ENCODE results near the gene ATP6V1E1.

DNA sequence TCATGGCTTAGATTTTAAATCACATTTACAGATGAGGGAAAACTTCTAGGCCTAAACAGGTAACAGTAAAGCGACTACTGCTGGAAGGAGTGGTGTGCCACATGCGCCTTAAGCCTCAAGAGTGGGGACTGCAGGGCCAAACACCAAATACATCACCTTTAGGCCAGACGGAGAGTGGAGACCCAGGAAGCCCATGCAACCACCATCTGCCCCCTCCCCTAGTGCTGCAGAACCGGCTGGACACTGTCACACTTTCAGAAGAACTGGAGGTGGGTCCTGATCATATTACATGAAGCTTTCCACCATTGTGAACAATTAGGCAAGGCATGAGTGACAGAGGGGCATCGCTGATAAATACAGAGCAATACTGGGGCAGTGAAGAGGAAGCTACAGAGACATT, 36.3 kb downstream of the ATP6V1E1 start:
- TF ChIP-seq, protein P1, sequence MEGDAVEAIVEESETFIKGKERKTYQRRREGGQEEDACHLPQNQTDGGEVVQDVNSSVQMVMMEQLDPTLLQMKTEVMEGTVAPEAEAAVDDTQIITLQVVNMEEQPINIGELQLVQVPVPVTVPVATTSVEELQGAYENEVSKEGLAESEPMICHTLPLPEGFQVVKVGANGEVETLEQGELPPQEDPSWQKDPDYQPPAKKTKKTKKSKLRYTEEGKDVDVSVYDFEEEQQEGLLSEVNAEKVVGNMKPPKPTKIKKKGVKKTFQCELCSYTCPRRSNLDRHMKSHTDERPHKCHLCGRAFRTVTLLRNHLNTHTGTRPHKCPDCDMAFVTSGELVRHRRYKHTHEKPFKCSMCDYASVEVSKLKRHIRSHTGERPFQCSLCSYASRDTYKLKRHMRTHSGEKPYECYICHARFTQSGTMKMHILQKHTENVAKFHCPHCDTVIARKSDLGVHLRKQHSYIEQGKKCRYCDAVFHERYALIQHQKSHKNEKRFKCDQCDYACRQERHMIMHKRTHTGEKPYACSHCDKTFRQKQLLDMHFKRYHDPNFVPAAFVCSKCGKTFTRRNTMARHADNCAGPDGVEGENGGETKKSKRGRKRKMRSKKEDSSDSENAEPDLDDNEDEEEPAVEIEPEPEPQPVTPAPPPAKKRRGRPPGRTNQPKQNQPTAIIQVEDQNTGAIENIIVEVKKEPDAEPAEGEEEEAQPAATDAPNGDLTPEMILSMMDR (IDR thresholded peaks at IDR 0.05; ENCODE audit: insufficient read depth, low read length, poor library complexity, severe bottlenecking): no peak
- no peak for TF ChIP-seq EZH2phosphoT487 (conservative IDR thresholded peaks at IDR 0.05; ENCODE audit: low read length)

Data from SU-DHL-6 (cell line).